ENCODE data around the gene CLEC17A.
"Not testable (repeated sequence)": the region's sequence is repeated elsewhere in the genome, so short reads cannot be mapped to it uniquely, and the experiment has no call there.

The CLEC17A gene

DNA sequence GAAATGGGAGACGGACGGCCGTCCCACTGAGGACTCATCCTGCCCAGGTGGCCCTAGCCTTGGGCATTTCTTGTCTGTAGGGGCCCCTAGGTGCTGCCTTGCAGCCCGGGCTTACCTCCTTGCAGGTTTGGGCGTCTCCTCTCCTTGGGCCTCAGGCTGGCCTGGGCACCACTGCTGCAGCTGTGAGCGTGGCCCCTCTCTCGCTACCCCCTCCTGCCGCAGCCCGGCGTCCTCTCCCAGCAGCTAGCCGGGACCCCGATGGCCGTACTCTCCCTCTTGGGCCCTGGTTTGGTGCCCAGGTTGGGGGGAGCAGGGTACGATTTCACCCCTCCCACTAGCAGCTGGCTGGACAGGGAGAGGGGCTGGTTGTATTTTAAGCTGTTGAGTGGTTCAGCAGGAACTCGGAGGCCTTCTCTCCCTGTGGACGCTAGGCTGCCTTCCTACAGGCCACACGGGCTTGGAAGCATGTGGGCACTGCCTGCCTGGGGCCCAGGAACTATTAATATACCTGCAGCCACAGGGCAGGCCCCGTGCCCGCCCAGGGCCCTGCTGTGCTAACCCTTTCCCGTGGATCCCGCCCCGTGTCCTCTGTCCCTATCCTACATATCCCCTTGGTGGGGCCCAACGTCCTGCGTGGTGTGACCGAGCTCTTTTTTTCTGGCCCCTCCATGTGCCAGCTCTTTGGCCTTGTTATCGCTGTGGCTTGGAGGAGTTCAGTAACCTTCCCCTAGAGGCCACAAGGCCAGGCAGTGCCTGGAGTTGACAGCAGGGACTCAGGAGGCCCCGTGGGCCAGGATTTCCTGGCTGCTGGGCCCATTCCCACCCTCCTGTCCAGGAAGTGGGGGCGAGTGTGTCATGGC lies 22.7 kb upstream of the CLEC17A start:
- DNase-seq, result no peak

DNA sequence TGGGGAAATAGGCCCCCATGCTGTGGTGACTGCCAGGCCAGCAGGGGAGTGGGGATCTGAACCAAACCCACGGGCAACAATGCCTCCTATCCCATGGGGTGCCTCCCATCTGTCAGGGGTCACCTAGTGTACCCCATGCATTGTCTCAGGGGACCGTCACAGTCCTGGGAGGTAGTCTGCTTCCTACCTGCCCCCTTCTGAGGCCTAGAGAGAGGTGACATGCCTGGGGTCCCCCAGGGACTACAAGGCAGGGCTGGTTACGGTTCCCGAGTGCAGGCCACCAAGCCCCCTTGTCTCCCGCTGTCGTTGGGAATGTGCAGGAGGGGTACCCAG lies 22.1 kb upstream of the CLEC17A start:
- DNase-seq, result no peak

DNA sequence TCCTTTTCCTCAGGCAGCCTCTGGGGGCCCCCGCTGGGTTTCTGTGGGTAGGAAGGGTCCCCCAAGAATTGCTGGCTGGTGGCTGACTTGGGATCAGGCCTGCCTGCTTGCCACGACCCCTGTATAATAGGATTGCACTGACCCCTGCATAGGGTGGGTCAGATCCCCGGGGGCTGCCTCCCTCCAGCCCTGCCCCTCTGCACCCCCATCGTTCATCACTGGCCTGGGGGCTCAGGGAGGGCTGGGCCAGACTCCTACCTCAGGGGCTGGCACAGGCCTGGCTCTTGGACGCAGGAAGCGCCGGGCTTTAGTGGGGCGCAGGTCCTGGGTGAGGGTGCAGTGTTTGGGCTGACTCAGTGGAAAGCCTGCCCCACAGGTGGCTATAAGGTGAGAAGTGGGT lies 21.6 kb upstream of the CLEC17A start:
- DNase-seq, result no peak

DNA sequence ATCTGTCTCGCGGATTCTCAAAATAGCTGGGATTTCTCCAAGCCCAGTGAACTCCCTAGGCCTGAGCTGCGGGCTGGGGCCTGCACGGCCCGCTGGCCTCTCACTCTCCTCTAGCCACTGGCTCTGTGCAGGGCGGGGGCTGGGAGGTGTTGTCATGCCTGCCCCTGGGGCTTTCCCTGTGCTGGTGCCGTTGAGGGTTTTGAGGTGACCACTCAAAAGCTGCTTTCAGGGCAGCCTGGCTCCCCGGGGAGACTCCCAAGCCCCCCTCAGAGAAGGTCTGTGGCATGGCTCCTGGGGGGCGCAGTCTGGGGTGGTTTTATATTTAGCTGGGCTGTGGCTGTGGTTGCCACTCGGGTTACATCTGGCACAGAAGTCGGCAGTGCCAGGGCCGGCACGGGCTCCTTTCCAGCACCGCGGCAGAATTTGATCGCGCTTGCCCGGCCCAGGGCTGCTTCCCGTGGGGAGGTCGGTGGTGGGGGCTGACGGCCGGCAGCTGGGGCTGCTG lies 21.0 kb upstream of the CLEC17A start:
- no peak for DNase-seq

DNA sequence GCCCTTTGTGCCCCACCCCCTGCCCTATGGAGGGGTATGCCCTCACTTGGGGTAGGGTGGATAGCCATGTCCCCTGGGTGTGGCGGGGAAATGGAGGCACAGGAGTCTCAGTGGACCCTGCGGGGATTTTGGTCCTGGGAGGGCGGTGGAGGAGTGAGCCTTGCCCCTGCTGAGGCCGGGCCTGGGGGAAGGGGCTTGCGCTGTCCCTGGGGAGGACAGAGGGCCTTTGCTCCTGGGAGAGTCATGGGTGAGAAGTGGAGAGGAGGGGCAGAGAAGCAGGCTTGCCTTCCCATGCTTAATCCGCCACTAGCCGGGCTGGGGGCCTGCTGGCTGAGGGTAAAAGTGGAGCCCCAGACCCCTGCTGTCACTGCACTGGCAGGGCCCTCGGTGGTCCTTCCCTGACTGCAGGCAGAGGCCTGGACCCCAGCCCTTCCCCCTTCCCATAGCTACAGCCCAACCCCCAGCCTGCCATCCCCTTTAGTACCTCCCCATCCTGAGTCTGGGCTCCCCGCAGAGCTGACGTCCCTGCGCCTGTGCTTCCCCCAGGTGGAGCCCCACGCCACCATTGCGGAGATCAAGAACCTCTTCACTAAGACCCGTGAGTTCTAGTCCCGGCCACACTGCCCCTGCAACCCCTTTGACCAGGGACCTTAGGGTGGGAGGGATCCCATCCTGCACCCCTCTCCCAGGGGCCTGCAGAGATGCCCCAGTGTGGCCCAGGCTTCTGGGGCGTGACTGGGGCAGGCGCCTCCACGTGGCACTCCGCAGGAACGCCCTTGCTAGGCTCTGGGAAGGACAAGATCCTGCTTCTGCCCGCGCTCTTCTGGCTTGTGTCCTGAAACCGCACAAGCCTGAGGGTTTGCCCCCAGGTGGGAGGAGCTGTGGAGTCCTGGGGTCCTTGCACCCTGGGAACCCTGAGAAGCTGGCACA lies 20.0 kb upstream of the CLEC17A start:
- no peak for DNase-seq

DNA sequence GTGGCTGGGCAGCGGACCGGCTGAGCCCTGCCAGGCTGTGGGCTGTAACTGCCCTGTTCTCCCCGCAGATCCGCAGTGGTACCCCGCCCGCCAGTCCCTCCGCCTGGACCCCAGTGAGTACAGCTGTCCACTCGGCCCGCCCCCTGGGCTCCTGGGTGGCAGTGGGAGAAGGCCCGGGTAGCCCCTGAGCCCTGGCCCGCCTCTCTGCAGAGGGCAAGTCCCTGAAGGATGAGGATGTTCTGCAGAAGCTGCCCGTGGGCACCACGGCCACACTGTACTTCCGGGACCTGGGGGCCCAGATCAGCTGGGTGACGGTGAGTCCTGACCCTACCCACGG lies 19.3 kb upstream of the CLEC17A start:
- DNase-seq, result no peak

DNA sequence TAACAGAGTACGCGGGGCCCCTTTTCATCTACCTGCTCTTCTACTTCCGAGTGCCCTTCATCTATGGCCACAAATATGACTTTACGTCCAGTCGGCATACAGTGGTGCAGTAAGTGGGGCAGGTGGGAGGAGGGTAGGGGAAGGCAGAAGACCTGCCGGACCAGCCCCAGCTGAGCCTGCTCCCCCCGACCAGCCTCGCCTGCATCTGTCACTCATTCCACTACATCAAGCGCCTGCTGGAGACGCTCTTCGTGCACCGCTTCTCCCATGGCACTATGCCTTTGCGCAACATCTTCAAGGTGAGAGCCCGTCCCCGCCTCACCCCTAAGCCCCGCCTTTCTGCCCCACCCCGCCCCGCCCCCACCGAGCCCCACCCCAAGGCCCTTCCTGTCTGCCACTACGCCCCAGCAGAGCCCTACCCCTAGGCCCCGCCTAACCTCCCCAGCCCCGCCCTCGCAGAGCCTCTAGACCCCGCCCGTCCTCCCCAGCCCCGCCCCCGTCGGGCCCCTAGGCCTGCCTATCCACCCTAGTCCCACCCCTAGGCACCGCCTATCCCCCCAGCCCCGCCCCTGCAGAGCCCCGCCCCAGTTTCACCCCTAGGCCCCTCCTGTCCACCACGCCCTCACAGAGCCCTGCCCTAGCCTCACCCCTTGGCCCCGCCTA lies 18.8 kb upstream of the CLEC17A start:
- peak; percentile 22 for DNase-seq

DNA sequence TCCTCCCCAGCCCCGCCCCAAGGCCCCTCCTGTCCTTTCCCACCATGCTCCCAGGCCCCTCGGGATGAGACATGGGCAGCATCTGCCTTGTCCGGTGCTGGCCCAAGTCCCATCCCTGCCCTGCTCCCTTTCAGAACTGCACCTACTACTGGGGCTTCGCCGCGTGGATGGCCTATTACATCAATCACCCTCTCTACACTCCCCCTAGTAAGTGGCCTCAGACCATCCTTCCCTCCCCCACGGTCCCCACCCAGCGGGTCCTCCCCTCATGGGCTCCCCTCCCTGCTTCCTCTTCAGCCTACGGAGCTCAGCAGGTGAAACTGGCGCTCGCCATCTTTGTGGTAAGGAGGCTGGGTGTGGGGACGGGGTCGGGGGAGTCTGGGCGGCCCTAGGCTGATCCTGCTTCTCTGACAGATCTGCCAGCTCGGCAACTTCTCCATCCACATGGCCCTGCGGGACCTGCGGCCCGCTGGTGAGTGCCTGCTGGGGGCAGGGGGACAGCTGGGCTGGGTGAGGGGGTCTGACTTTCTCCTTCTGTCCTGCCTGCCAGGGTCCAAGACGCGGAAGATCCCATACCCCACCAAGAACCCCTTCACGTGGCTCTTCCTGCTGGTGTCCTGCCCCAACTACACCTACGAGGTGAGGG lies 18.1 kb upstream of the CLEC17A start:
- not testable (repeated sequence) for DNase-seq

DNA sequence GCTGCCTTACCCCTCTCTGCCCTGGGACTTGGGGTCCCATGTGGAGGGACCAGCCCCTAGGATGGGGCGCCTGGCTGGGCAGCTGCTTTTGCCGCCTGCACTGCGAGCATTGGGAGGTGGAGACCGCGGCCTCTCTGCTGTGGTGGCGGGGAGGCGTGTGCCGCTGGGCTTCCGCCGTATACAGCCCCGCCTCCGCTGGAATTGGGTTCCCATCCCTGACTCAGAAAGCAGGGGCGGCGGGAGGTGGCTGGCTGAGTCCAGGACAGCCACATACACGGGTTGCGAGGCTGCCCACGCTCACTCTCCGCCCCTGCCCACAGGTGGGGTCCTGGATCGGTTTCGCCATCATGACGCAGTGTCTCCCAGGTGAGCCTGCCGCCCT lies 17.6 kb upstream of the CLEC17A start:
- no peak for DNase-seq

DNA sequence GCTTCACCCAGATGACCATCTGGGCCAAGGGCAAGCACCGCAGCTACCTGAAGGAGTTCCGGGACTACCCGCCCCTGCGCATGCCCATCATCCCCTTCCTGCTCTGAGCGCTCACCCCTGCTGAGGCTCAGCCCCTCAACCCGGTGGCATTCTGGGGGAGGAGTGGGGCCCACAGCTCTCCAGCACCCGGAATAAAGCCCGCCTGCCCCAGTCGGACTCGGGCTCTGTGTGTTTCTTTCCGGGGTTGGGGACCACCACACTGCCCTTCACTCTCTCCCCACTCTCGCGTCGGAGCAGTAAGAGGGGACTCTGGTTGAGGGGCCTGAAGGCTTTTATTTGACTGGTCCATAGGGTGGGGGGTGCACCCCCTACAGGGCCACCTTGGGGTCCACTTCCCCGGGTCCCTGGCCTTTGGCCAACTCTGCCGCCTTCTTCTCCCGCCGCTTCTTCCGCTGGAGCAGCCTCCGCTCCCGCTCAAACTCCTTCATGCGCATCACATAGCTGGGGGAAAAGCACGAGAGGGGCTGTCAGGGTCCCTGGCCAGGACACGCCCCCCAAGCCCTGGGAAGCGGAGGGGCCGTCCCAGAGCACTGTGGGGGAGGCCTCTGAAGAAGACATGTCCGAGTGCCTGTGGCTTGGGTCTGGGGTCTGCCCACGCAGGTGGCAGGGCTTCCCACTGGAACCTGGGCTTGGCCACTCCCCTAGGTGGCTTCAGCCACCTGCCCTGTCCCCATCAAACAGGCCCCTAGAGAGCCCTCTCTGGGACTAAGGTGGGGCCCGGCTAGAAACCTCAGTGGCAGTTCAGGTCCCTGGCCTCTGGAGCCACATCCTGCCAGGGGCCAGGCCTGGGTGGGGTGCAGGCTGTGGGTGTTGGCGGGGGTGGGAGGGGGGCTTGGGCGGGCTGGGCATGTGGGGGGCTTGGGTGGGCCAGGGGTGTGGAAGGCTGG lies 16.8 kb upstream of the CLEC17A start:
- DNase-seq, result no peak

DNA sequence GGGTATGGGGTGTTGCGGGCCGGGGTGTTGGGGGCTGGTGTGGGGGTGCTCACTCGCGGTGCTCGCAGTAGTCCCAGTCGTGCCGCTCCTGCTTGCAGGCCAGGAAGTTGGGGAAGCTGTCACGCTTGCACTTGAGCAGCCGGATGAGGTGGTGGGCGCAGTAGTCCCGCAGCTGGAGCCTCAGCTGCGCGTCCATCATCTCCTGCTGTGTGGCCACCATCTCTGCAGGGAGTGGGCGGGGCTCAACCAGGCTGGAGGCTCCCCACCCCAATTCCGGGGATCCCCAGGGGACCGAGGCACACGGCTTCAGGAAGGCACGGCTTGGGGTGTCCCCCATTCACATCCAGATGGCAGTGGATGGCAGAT lies 16.2 kb upstream of the CLEC17A start:
- DNase-seq, result no peak

DNA sequence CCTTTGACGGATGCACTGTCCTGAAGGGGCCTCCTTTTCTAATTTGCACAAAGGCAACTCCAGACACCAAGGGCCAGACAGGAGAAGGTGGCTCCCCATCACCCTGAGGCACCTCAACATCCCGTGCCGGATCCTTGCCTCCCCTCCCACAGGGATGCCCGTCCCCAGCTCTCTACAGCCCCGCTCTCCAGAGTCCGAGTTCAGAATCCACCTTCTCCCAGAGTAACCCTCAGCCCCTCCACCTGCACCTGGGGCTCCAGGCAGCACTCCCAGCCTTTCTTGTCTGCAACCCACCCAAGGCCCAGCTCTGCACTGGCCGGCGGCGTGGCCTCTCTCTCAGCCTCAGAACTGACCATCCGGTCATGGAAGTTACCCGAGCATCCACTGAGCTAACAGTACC lies 15.8 kb upstream of the CLEC17A start:
- no peak for DNase-seq

DNA sequence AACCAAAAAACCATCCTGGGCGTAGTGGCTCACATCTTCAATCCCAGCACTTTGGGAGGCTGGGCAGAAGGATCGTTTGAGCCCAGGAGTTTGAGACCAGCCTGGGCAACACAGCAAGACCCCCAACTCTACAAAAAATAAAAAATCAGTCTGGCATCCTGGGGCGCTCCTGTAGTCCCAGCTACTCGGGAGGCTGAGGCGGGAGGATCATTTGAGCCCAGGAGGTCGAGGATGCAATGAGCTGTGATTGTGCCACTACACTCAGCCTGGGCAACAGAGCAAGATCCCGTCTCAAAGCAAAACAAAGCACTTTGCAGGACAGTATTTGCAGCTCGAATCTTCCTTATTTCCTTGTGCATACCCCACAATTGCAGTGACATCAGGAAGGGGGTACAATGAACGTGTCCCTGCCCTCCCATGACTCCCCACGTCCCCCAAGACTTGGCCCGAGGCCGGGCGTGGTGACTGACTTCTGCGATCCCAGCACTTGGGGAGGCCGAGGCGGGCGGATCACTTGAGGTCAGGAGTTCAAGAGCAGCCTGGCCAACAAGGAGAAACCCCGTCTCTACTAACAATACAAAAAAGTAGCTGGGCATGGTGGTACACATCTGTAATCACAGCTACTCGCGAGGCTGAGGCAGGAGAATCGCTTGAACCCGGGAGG lies 11.9 kb upstream of the CLEC17A start:
- no peak for DNase-seq

DNA sequence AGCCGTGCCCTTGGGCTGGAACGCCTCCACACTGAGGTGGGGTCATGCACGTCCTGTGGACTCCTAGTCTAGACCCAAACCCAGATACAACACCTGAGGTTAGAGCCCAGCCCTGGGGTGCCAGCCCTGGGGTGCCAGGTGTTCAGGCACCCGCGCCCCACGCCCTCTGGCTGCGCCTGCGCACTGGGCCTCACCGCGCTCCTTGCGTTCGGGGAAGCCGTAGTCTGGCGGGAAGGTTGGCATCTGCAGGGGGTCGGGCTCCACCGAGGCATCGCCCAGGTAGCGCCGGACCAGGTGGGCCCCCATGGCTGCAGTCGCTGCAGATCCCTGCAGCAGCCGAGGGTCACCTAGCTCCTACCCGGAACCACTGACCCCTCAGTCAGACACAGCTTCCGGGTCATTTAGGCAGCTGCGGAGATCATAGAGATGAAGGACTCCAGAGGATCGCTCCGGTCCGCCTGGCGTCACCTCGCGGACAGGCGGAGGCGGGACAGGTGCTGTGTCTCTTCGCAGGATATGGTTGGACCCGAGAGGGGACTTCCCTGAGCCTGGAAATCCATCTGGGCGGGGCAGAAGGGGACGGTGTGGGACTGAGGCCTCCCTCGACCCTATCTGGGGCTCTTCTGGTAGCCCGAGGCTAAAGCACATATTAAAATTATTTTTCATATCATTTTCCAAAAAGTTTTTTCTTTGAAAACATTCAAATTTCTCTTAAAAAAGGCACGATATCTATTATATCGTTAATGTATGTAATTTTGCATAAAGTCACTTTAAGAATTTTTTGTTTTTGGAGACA lies 11.0 kb upstream of the CLEC17A start, which contains the start of gene NDUFB7:
Gene NDUFB7 (minus strand): TSS at position 372 of the 796 bp plus-strand sequence. CDS start 66 bp downstream, at position 306.
- DNase-seq, result peak; percentile 92

DNA sequence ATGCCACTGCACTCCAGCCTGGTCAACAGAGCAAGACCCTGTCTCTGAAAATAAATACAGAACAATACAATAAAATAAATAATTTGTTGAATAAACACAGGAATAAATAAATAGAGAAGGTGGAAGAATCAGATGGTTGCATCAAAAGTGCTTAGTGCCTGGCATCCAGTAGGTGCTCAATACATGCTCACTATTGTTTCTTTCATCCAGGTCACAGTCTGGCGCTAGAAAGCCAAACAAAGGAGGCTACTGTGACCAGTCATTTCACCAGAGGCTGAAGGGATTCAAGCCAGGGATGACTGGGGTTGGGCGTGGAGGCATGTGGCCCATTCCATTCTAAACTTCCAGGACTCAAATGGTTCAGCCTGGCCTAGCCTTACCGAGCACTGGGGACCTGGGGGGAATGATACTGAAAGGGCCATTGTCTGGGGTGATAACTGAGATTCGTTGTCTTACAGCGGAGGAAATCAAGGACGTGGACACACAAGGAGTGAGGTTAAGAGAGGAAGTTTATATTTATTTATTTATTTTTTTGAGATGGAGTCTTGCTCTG lies 7.4 kb upstream of the CLEC17A start:
- no peak for DNase-seq

DNA sequence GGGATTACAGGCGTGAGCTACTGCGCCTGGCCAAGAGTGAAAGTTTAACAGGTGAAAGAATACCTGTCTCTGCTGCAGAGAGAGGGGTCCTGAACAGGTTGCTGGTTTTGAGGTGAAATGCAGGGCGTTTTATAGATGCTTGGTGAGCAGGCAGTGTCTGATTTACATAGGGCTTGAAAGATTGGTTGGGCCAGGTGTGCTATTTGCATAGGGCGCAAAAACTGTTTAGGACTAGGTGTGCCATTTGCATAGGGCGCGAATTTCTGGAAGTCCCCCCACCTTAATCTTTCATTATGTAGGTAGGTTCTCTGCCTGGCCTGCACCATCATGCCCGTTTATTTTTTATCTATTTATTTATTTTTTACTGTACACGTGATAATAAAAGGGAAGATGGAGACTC lies 6.5 kb upstream of the CLEC17A start:
- DNase-seq, result no peak

DNA sequence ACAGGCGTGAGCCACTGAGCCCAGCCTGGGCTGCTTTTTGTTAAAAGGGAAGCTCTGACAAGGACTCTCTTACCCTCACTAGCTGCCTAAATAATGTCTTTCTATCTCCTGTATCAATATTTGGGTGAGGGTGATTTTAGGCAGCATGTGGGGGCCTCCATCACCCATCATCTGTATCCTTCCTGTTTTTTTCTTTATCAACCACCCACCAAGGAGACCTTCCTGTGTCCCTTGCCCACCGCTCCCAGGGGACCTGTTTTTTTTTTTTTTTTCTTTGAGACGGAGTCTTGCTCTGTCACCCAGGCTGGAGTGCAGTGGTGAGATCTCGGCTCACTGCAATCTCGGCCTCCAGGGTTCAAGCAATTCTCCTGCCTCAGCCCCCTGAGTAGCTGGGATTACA lies 5.6 kb upstream of the CLEC17A start:
- no peak for DNase-seq

DNA sequence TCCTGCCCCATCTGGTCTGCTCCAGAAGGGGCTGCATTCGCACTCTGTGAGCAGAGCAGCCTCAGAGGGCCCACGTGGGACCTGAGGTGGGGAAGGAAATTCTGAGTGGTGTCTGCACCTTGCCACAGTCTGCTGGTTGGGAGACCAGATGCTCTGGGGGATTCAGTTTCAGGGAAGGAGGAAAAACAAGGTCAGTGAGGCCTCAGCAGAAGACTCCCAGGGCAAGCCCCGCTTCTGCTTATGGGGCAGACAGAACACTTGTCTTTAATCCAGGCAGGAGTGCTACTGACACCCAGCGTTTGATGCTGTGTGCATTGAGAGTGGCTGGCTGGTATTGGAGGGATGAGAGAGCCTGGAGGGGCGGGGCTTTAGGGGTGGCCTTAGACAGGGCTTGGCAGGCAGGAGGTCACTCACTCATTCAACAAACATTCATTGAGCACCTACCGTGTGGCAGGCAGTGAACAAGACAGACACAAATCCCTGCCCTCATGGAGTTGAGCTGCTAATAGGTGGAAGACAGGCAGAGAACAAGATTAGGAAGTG lies 4.9 kb upstream of the CLEC17A start:
- no peak for DNase-seq

DNA sequence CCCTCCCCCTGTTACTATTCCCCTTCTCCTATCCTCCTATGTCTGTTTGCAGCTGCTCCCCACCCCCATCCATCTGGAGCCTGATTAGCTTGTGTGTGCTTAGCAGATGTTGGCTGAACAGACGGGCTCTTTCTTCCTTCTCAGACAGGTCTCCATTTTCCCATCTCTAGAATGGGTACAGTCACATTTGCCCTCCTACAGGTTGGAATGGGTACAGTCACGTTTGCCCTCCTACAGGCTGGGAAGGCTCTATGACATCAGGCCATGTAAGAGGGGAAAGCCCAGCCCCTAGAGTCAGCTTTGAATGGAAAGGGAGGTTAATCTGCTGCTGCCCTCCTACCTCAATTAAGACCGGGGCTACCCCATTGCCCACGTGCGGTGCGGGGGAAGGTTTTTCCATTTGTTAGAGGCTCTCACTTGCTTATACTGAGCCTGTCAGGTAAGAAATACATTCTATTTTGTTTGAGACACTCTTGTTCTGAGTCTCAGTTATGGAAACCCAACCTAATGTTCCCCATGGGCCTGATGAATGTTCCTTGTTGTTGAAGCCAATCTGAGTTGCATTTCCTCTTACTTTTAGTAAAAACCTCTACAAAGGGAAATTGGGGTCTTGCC lies 2.2 kb upstream of the CLEC17A start:
- peak; percentile 88 for DNase-seq

All from activated naive CD4-positive, alpha-beta T cell treated with Interleukin-2 at 50 U/mL for 16 hours (primary cell).